ENCODE data around the gene GSDME.
A peak's percentile ranks its signal among the peaks of the same experiment; 100 is the strongest.

GSDME gene

DNA sequence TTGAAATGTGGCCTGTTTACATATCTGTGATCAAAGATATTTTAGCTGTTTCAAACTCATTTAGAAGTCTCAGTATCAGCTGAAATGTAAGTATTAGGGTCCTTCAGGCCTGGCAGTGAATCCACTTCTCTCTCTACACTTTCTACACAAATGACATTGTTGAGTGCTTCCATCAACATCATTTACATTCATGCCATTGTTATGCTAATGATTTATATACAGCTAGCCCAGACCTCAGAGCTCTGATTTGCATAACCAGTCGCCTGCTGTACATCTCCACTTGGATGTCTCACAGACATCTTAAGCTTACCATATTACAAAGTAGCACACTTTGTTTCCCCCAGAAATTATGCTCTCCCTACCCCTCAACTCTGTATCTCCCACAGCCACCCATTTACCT is 71.6 kb downstream of the GSDME start:
- no peak overlapping the region for H3K4me3 ChIP-seq (ENCODE audit: low read depth, low read length)
- no peak for TF ChIP-seq CTCF (IDR thresholded peaks at IDR 0.05; ENCODE audit: low read depth, low read length)

- TF ChIP-seq CTCF (IDR thresholded peaks at IDR 0.05; ENCODE audit: low read depth, low read length), result no peak
- H3K4me3 ChIP-seq (ENCODE audit: low read depth, low read length), result no peak overlapping the region
These were observed 86.5 kb downstream of the GSDME start for GRCh38 chr7:24670782-24671181.

DNA sequence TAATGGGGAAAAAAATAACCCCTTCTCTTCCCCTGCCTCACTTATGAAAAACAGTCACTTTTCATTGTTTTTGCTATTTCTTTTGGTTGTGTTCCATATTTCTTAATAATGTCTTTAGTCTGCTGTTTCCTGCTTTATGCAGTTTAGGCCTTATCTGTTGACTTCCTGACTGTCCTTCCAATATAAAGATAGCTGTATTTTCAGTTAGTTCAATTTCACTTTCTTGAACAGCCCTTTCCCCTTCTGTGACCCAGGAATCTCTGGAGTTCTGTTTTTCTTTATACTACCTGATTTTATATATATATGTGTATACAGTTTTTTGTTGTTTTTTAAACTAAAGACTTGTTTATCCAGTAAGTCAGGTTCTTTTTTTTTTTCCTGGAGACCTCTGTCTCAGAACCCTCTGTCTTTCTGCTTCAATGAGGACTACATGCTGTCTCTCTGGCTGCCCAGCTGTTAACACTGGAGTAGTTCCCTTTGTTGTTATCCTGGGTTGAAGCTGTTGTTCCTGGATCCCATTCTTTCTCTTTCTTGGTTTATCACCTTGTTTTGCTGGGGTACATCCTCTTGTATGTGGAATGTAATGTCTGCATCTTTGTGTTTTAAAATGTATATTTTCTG is 87.2 kb downstream of the GSDME start:
- H3K4me3 ChIP-seq (ENCODE audit: low read depth, low read length), result no peak overlapping the region
- no peak for TF ChIP-seq CTCF (IDR thresholded peaks at IDR 0.05; ENCODE audit: low read depth, low read length)

DNA sequence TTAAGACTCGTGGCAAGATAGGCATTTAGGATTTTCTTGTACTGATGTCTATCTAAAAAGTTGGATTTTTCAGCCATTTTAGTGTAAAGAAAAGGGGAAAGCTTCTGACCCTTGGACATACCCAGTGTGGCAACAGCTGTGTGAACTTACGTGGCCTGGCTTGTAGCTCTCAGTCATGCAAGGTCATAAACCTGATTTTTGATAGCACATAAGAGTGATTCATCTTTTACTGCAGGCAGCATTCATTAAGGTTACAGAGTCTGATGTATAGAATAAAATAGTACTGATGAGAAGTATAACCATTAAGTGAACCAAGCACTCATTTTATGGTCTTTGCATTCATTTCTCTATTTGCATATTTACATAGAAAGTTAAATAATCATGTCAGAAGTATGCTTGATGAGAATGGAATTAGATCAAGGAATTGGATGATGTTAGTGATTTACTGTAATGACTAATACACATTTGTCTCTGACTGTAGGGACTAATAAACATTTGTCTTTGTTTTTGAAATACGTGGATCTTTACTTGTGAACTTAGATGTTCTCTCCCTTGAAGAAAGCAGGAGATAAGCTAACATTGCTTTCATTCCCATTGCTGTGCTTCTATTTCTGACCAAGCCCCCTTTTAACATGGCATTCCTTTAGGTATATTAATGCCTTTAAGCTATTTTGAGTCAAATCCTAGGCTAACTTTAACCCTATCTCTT is 88.2 kb downstream of the GSDME start:
- no peak overlapping the region for H3K4me3 ChIP-seq (ENCODE audit: low read depth, low read length)
- TF ChIP-seq CTCF (IDR thresholded peaks at IDR 0.05; ENCODE audit: low read depth, low read length), result no peak

GRCh38 chr7:24665564-24666294 is 91.5 kb downstream of the GSDME start:
- H3K4me3 ChIP-seq (ENCODE audit: low read depth, low read length), result no peak overlapping the region
- TF ChIP-seq CTCF (IDR thresholded peaks at IDR 0.05; ENCODE audit: low read depth, low read length), result peak; percentile 59

- no peak for TF ChIP-seq CTCF (IDR thresholded peaks at IDR 0.05; ENCODE audit: low read depth, low read length)
These were observed 96.7 kb downstream of the GSDME start for GRCh38 chr7:24660546-24660945.

GRCh38 chr7:24659505-24659904 is 97.8 kb downstream of the GSDME start:
- no peak overlapping the region for H3K4me3 ChIP-seq (ENCODE audit: low read depth, low read length)
- no peak for TF ChIP-seq CTCF (IDR thresholded peaks at IDR 0.05; ENCODE audit: low read depth, low read length)

More at GRCh38 chr7:24660546-24660945, 96.7 kb downstream of the GSDME start:
- H3K4me3 ChIP-seq (ENCODE audit: low read depth, low read length), result no peak overlapping the region
